DMS53 (cell line): ENCODE results near the gene NUF2.
"Not testable (repeated sequence)": the region's sequence is repeated elsewhere in the genome, so short reads cannot be mapped to it uniquely, and the experiment has no call there.

Source experiments
- DNase-seq: peaks from one replicate; lab custom pipeline; 2025; lab: John Stamatoyannopoulos, UW

NUF2 gene

GRCh38 chr1:163335216-163335615 is 13.5 kb downstream of the NUF2 start:
- no peak for DNase-seq

- DNase-seq: no peak
Observed at GRCh38 chr1:163337631-163338030, 15.9 kb downstream of the NUF2 start.

GRCh38 chr1:163346326-163346870 is 24.6 kb downstream of the NUF2 start:
- DNase-seq: no peak

GRCh38 chr1:163347106-163347505 is 25.4 kb downstream of the NUF2 start:
- no peak for DNase-seq

GRCh38 chr1:163351912-163352311 is 30.2 kb downstream of the NUF2 start:
- no peak for DNase-seq

- no peak for DNase-seq
Observed at GRCh38 chr1:163357378-163357777, 35.6 kb downstream of the NUF2 start.

- not testable (repeated sequence) for DNase-seq
Observed at GRCh38 chr1:163358172-163358571, 36.4 kb downstream of the NUF2 start.

GRCh38 chr1:163361123-163361934 is 39.6 kb downstream of the NUF2 start:
- peak; percentile 70 for DNase-seq

GRCh38 chr1:163365186-163365585 is 43.4 kb downstream of the NUF2 start:
- no peak for DNase-seq

GRCh38 chr1:163366555-163366954 is 44.8 kb downstream of the NUF2 start:
- DNase-seq: no peak

GRCh38 chr1:163367721-163368120 is 46.0 kb downstream of the NUF2 start:
- no peak for DNase-seq

GRCh38 chr1:163372576-163372975 is 50.8 kb downstream of the NUF2 start:
- DNase-seq: no peak

GRCh38 chr1:163378554-163378953 is 56.8 kb downstream of the NUF2 start:
- no peak for DNase-seq

- DNase-seq: no peak
Observed at GRCh38 chr1:163379801-163380200, 58.0 kb downstream of the NUF2 start.

- DNase-seq: no peak
Observed at GRCh38 chr1:163381487-163382184, 59.9 kb downstream of the NUF2 start.

- no peak for DNase-seq
Observed at GRCh38 chr1:163382395-163382794, 60.6 kb downstream of the NUF2 start.

- DNase-seq: no peak
Observed at GRCh38 chr1:163387146-163387545, 65.4 kb downstream of the NUF2 start.

- no peak for DNase-seq
Observed at GRCh38 chr1:163388970-163389369, 67.2 kb downstream of the NUF2 start.

GRCh38 chr1:163395790-163396189 is 74.0 kb downstream of the NUF2 start:
- no peak for DNase-seq

GRCh38 chr1:163397451-163398200 is 75.9 kb downstream of the NUF2 start:
- DNase-seq: no peak

- no peak for DNase-seq
Observed at GRCh38 chr1:163399001-163399400, 77.2 kb downstream of the NUF2 start.

GRCh38 chr1:163399976-163400601 is 78.3 kb downstream of the NUF2 start:
- DNase-seq: no peak
